GM23338 (cell line): ENCODE results near the gene GCN1. TPM values are rescaled to one million over a fixed set of nuclear protein-coding genes. Genes with fewer than 3 reads are reported as not detected.
A peak's percentile ranks its signal among the peaks of the same experiment; 100 is the strongest.

Source experiments
- ATAC-seq: fragments of 200-7000 bp; cut with Tn5 transposase; 3 replicates; pipeline ENCODE4 v1.9.1; 2020
- DNase-seq: peaks from one replicate; pipeline ENCODE4 v3.0.0-alpha.2; 2015; ENCODE audit warnings: low spot score
- H2AFZ ChIP-seq: fragments of 200-600 bp; sonication (generic); 2 replicates; pipeline ENCODE4 v1.8.0; 2016; ENCODE audit warnings: antibody characterized with exemption, mild to moderate bottlenecking, moderate library complexity
- H3F3A ChIP-seq: fragments of 200-600 bp; sonication (generic); replicated peaks from 2 replicates; pipeline ENCODE4 v1.8.0; 2017; ENCODE audit warnings: antibody characterized with exemption, mixed run types, low read depth
- H3K27ac ChIP-seq: fragments of 200-600 bp; sonication (generic); 2 replicates; pipeline ENCODE4 v1.6.1; 2016; ENCODE audit warnings: low read depth
- H3K27me3 ChIP-seq: fragments of 200-600 bp; sonication (generic); 2 replicates; pipeline ENCODE4 v1.8.0; 2016; ENCODE audit warnings: mild to moderate bottlenecking, mixed run types, moderate library complexity; ENCODE audit not compliant: insufficient read depth
- H3K36me3 ChIP-seq: fragments of 200-600 bp; sonication (generic); 2 replicates; pipeline ENCODE4 v1.8.0; 2016; ENCODE audit warnings: mild to moderate bottlenecking; ENCODE audit not compliant: insufficient read depth
- H3K4me1 ChIP-seq: fragments of 200-600 bp; sonication (generic); 2 replicates; pipeline ENCODE4 v1.8.0; 2016; ENCODE audit warnings: mild to moderate bottlenecking, moderate library complexity; ENCODE audit not compliant: insufficient read depth
- H3K4me2 ChIP-seq: fragments of 200-600 bp; sonication (generic); 2 replicates; pipeline ENCODE4 v1.7.1; 2017; ENCODE audit warnings: mixed run types
- H3K4me3 ChIP-seq: fragments of 200-600 bp; sonication (generic); 2 replicates; pipeline ENCODE4 v1.6.1; 2016; ENCODE audit warnings: mixed run types
- H3K79me2 ChIP-seq: fragments of 200-600 bp; sonication (generic); replicated peaks from 2 replicates; pipeline ENCODE4 v1.8.0; 2017; ENCODE audit warnings: mild to moderate bottlenecking; ENCODE audit not compliant: insufficient read depth
- H3K9me2 ChIP-seq: fragments of 200-600 bp; sonication (generic); 2 replicates; pipeline ENCODE4 v1.8.0; 2017; ENCODE audit not compliant: insufficient read depth
- H4K20me1 ChIP-seq: fragments of 200-600 bp; sonication (generic); replicated peaks from 2 replicates; pipeline ENCODE4 v1.8.0; 2017; ENCODE audit warnings: mild to moderate bottlenecking; ENCODE audit not compliant: insufficient read depth
- H3K27ac Mint-ChIP-seq: 2 replicates; pipeline ENCODE4 v1.8.0; 2020; ENCODE audit warnings: inconsistent platforms, mild to moderate bottlenecking, moderate library complexity, mixed read lengths
- H3K27me3 Mint-ChIP-seq: 3 replicates; pipeline ENCODE4 v1.8.0; 2022; ENCODE audit warnings: low read depth, mild to moderate bottlenecking, moderate library complexity, mixed read lengths, inconsistent platforms; ENCODE audit not compliant: insufficient read depth, poor library complexity
- H3K36me3 Mint-ChIP-seq: 3 replicates; pipeline ENCODE4 v1.8.0; 2021; ENCODE audit warnings: low read depth, mild to moderate bottlenecking, inconsistent platforms, moderate library complexity, mixed read lengths
- H3K4me1 Mint-ChIP-seq: 3 replicates; pipeline ENCODE4 v1.8.0; 2020; ENCODE audit warnings: mild to moderate bottlenecking, inconsistent platforms, mixed read lengths
- H3K4me3 Mint-ChIP-seq: 3 replicates; pipeline ENCODE4 v1.8.0; 2021; ENCODE audit warnings: moderate library complexity, mild to moderate bottlenecking, inconsistent platforms, mixed read lengths
- H3K9me3 Mint-ChIP-seq: 3 replicates; pipeline ENCODE4 v1.8.0; 2020; ENCODE audit warnings: moderate library complexity, mild to moderate bottlenecking, inconsistent platforms, mixed read lengths
- CREB1 ChIP-seq: fragments of 250-450 bp; sonication (Bioruptor Pico); IDR thresholded peaks from 2 replicates; pipeline ENCODE4 v1.5.0; 2020; ENCODE audit warnings: low read depth, mild to moderate bottlenecking, moderate library complexity
- JUNB ChIP-seq: IDR thresholded peaks from one replicate; pipeline ENCODE4 v1.6.1; 2016; ENCODE audit warnings: antibody characterized with exemption; ENCODE audit not compliant: unreplicated experiment
- NANOG ChIP-seq: IDR thresholded peaks from 2 replicates; pipeline ENCODE4 v1.6.1; 2016; ENCODE audit warnings: antibody characterized with exemption, borderline replicate concordance
- ZNF114 ChIP-seq: fragments of 250-450 bp; sonication (Bioruptor Pico); IDR thresholded peaks from 2 replicates; pipeline ENCODE4 v1.5.0; 2020; ENCODE audit warnings: mild to moderate bottlenecking, moderate library complexity
- ZNF331 ChIP-seq: fragments of 250-450 bp; sonication (Bioruptor Pico); IDR thresholded peaks from 2 replicates; pipeline ENCODE4 v1.5.0; 2020; ENCODE audit warnings: low read depth, mild to moderate bottlenecking, moderate library complexity
- polyA plus RNA-seq: library from polyadenylated mRNA; unstranded; fragments of >200 nt; fragmentation: Nextera tagmentation; extraction: Ambion mirVana; gene quantifications from 2 replicates; pipeline ENCODE4 v1.2.1, GENCODE V29; 2016
- total RNA-seq: library from RNA; depleted of rRNA; stranded (reverse); fragments of >200 nt; shearing (Covaris generic); gene quantifications from 2 replicates; pipeline ENCODE4 v1.2.3, GENCODE V29; 2014
- TF ChIP-seq, protein P1 (sequence below), 2 experiments: fragments of 200-600 bp in 1 of 2; sonication (generic) in 1 of 2; conservative IDR thresholded peaks; 2 replicates each; pipeline versions ENCODE4 v1.5.1 to v1.6.1; 2016 to 2017; ENCODE audit warnings: antibody characterized with exemption in 2 of 2, low read depth in 2 of 2, mild to moderate bottlenecking in 2 of 2, moderate library complexity in 1 of 2

The GCN1 gene
- total and polyA plus RNA-seq, 2 experiments from 2014 or later: 18.0 to 177 TPM

DNA sequence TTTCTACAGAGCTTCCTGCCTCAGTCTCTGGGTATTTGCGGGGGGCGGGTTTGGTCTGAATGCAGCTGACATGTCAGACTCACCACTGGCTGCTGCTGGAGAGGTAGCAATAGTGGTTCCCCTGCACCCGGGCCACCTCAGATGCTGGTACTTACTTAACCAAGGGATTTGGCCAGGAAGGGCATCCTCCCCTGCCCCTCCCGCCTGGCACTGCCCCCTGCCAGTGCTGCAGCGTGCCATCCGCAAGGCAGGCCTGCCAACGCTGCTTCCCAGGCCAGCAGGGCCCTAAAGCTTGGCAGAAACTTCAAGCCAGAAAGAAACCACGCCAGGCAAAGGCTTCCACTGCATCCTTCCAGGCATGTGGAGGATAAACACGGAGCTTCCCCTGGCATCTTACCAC is 100.0 kb downstream of the GCN1 start:
- Histone ChIP-seq H3F3A (peaks cover 13% of the 10 kb centered on the region), H3K36me3 (no peaks in the 10 kb centered on the region; the same call in 1 of the 2 replicates), H3K27me3 (no peaks in the 10 kb centered on the region), H3K4me3 (no peak overlapping the region), H3K4me2 (peak overlapping the region; percentile 69), H3K4me1 (peaks cover 30% of the 10 kb centered on the region), H3K27ac (peak overlapping the region; percentile 95), H4K20me1 (no peaks in the 10 kb centered on the region), H3K9me2 (no peaks in the 10 kb centered on the region), H3K79me2 (no peaks in the 10 kb centered on the region), H2AFZ (no peak overlapping the region)
- Mint-ChIP-seq H3K27ac (peak overlapping the region; percentile 96), H3K4me1 (peaks cover 59% of the 10 kb centered on the region), H3K36me3 (peaks cover 31% of the 10 kb centered on the region), H3K9me3 (no peaks in the 10 kb centered on the region), H3K27me3 (peaks cover 12% of the 10 kb centered on the region), H3K4me3 (peak overlapping the region; percentile 29; the same call in 1 of the 3 replicates)
- DNase-seq (no peak), ATAC-seq (peak; percentile 4; the same call in 2 of the 3 replicates)
- no peak for TF ChIP-seq ZNF114 (CRISPR knock-in tag)

DNA sequence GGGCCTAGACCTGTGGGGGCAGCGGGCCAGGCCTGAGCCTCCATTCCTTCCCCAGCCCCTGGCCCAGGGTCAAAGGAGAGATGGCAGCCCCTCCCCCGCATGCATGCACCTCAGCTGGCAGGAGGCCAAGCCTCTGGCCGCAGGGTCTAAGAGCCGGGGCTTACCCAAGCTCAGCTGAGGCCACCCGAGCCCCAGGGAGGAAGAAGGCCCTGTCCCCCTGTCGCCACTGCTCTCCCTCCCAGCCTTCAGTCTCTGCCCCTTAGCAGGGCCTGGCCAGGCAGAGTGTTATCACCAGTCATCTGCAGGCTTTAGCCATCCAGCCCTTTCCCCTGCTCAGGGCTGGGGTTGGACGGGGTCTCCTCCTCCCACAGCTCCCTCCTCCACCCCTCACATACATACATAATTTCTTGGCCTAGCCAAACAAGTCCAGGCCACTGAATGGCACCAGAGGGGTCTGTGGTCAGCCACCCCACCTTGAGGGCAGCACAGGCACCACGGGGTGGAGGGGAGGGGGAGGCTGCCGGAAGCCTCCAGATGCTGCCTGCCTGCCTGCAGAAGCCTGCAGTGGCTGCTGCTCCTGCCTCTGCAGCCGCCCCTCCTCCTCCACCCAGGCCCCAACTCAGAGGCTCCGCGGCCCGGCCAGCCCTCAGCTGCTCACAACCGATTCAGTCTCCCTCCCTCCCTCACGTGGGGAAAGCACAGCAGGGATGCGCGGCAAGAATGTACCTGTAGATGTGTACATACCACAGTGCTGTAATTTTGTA is 100.7 kb downstream of the GCN1 start:
- H3K36me3 ChIP-seq: no peaks in the 10 kb centered on the region; the same call in 1 of the 2 replicates

DNA sequence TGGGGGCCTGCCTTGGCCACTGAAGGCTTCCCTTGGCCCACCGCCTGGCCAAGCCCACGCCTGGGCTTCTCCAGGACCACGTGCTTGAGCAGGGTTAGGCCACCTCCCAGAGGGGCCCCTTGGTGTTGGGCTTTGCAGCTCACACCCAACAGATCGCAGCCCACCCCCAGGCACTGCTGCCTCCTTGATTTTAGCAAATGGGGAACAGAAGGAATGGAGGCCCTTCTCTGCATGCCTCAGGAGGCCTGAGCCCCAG is 101.3 kb downstream of the GCN1 start:
- peaks cover 30% of the 10 kb centered on the region for H3K36me3 Mint-ChIP-seq
- Histone ChIP-seq H3K36me3 (no peaks in the 10 kb centered on the region; the same call in 1 of the 2 replicates), H3K4me2 (peak overlapping the region; percentile 69), H3K27ac (peak overlapping the region; percentile 95), H2AFZ (no peak overlapping the region), H3K4me1 (peaks cover 30% of the 10 kb centered on the region), H3K9me2 (no peaks in the 10 kb centered on the region), H3K4me3 (peak overlapping the region; percentile 35; the same call in 1 of the 2 replicates), H3K27me3 (no peaks in the 10 kb centered on the region), H4K20me1 (no peaks in the 10 kb centered on the region), H3K79me2 (no peaks in the 10 kb centered on the region), H3F3A (peaks cover 14% of the 10 kb centered on the region)
- ATAC-seq: peak; percentile 19
- peaks cover 16% of the 10 kb centered on the region for H3K27me3 Mint-ChIP-seq
- no peak overlapping the region for H3K4me3 Mint-ChIP-seq
- peaks cover 65% of the 10 kb centered on the region for H3K4me1 Mint-ChIP-seq
- no peaks in the 10 kb centered on the region; the same call in 2 of the 3 replicates for H3K9me3 Mint-ChIP-seq
- DNase-seq: no peak
- H3K27ac Mint-ChIP-seq: peak overlapping the region; percentile 94
- no peak for TF ChIP-seq ZNF114 (CRISPR knock-in tag)
- TF ChIP-seq CREB1 (CRISPR knock-in tag): no peak
- TF ChIP-seq JUNB: no peak
- TF ChIP-seq NANOG: no peak
- no peak for TF ChIP-seq ZNF331 (CRISPR knock-in tag)

More for the DNA sequence above, 100.7 kb downstream of the GCN1 start:
- no peaks in the 10 kb centered on the region; the same call in 2 of the 3 replicates for H3K9me3 Mint-ChIP-seq
- peak overlapping the region; percentile 94 for H3K27ac Mint-ChIP-seq
- Histone ChIP-seq H3K4me2 (peak overlapping the region; percentile 69), H3F3A (peaks cover 13% of the 10 kb centered on the region), H2AFZ (no peak overlapping the region), H3K9me2 (no peaks in the 10 kb centered on the region), H4K20me1 (no peaks in the 10 kb centered on the region), H3K27me3 (no peaks in the 10 kb centered on the region), H3K4me1 (peaks cover 30% of the 10 kb centered on the region), H3K27ac (peak overlapping the region; percentile 95), H3K79me2 (no peaks in the 10 kb centered on the region), H3K4me3 (peak overlapping the region; percentile 35; the same call in 1 of the 2 replicates)
- ATAC-seq (peak; percentile 86), DNase-seq (peak; percentile 89)
- H3K4me1 Mint-ChIP-seq: peaks cover 64% of the 10 kb centered on the region
- peaks cover 16% of the 10 kb centered on the region for H3K27me3 Mint-ChIP-seq
- peaks cover 35% of the 10 kb centered on the region for H3K36me3 Mint-ChIP-seq
- H3K4me3 Mint-ChIP-seq: peak overlapping the region; percentile 41; the same call in 2 of the 3 replicates
- TF ChIP-seq, protein P1, sequence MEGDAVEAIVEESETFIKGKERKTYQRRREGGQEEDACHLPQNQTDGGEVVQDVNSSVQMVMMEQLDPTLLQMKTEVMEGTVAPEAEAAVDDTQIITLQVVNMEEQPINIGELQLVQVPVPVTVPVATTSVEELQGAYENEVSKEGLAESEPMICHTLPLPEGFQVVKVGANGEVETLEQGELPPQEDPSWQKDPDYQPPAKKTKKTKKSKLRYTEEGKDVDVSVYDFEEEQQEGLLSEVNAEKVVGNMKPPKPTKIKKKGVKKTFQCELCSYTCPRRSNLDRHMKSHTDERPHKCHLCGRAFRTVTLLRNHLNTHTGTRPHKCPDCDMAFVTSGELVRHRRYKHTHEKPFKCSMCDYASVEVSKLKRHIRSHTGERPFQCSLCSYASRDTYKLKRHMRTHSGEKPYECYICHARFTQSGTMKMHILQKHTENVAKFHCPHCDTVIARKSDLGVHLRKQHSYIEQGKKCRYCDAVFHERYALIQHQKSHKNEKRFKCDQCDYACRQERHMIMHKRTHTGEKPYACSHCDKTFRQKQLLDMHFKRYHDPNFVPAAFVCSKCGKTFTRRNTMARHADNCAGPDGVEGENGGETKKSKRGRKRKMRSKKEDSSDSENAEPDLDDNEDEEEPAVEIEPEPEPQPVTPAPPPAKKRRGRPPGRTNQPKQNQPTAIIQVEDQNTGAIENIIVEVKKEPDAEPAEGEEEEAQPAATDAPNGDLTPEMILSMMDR (conservative IDR thresholded peaks at IDR 0.05; ENCODE audit: low read depth in 2 of 2): 0 out of 4 replicates have a peak, but pooled peaks of 1 of the 2 experiments have one; percentile 5
- TF ChIP-seq JUNB: no peak
